HEK293T (cell line): ENCODE measurements around the gene FUT7.

ENCODE experiments used
- CTCF ChIA-PET: fragments of 350-600 bp; formaldehyde crosslinking; extraction: SDS; loops from one replicate; lab custom pipeline; 2021; ENCODE audit warnings: antibody characterized with exemption, inconsistent platforms; lab: Yijun Ruan, JAX
- POLR2A ChIA-PET: fragments of 350-600 bp; formaldehyde crosslinking; extraction: SDS; loops from one replicate; lab custom pipeline; 2020; ENCODE audit warnings: antibody characterized with exemption, inconsistent platforms; lab: Yijun Ruan, JAX
- DNase-seq: peaks from one replicate; pipeline ENCODE4 v3.0.0; 2012; ENCODE audit warnings: mixed read lengths; ENCODE audit errors: extremely low spot score
- ARNT ChIP-seq: fragments of 450-650 bp; IDR thresholded peaks from 2 replicates; pipeline ENCODE4 v1.6.1; 2017; ENCODE audit warnings: mild to moderate bottlenecking
- BHLHE40 ChIP-seq: fragments of 450-650 bp; IDR thresholded peaks from 2 replicates; pipeline ENCODE4 v1.6.1; 2016; ENCODE audit warnings: mild to moderate bottlenecking, moderate library complexity, borderline replicate concordance
- CTBP1 ChIP-seq: fragments of 450-650 bp; IDR thresholded peaks from 2 replicates; pipeline ENCODE4 v1.6.1; 2016; ENCODE audit warnings: borderline replicate concordance
- ELF4 ChIP-seq: fragments of 450-650 bp; IDR thresholded peaks from 2 replicates; pipeline ENCODE4 v1.6.1; 2017; ENCODE audit warnings: antibody characterized with exemption
- FOXA1 ChIP-seq: fragments of 450-650 bp; IDR thresholded peaks from 2 replicates; pipeline ENCODE4 v1.6.1; 2016; ENCODE audit warnings: mild to moderate bottlenecking
- FOXK2 ChIP-seq: fragments of 450-650 bp; IDR thresholded peaks from 2 replicates; pipeline ENCODE4 v1.6.1; 2016; ENCODE audit warnings: mild to moderate bottlenecking
- FOXM1 ChIP-seq: fragments of 450-650 bp; IDR thresholded peaks from 2 replicates; pipeline ENCODE4 v1.6.1; 2017; ENCODE audit warnings: mild to moderate bottlenecking, borderline replicate concordance
- HDGF ChIP-seq: fragments of 450-650 bp; IDR thresholded peaks from 2 replicates; pipeline ENCODE4 v1.6.1; 2017; ENCODE audit warnings: antibody characterized with exemption, borderline replicate concordance
- L3MBTL2 ChIP-seq: fragments of 450-650 bp; conservative IDR thresholded peaks from 2 replicates; pipeline ENCODE4 v1.6.1; 2016; ENCODE audit warnings: mild to moderate bottlenecking
- LEF1 ChIP-seq: fragments of 450-650 bp; IDR thresholded peaks from 2 replicates; pipeline ENCODE4 v1.6.1; 2017; ENCODE audit warnings: mild to moderate bottlenecking, borderline replicate concordance
- NFRKB ChIP-seq: fragments of 450-650 bp; IDR thresholded peaks from 2 replicates; pipeline ENCODE4 v1.6.1; 2016; ENCODE audit warnings: mild to moderate bottlenecking, moderate library complexity
- SP1 ChIP-seq: fragments of 450-650 bp; IDR thresholded peaks from 2 replicates; pipeline ENCODE4 v1.6.1; 2017
- SUZ12 ChIP-seq: fragments of 450-650 bp; IDR thresholded peaks from 2 replicates; pipeline ENCODE4 v1.6.1; 2016; ENCODE audit warnings: mild to moderate bottlenecking
- TARDBP ChIP-seq: fragments of 450-650 bp; IDR thresholded peaks from 2 replicates; pipeline ENCODE4 v1.6.1; 2016
- ZNF384 ChIP-seq: fragments of 450-650 bp; IDR thresholded peaks from 2 replicates; pipeline ENCODE4 v1.6.1; 2016
- TF ChIP-seq, protein P1 (sequence below): fragments of 450-650 bp; IDR thresholded peaks from 2 replicates; pipeline ENCODE4 v1.6.1; 2016

Gene FUT7

DNA sequence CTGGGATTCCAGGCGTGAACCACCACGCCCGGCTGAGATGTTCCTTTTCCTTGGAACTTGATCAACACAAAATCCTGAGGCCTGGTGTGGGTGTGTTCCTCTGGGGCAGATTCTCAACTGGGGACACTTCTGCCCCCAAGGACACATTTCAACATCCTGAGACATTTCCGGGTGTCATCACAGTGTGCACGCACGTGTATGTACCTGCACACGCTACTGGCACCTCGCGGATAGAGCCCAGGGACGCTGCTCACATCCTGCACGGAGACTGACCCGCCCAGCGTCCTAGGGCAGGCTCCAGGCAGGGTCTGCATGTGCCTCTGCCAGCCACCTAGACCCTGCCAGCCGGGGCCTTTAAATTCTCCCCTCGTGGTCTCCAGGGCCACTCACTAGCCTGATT, 30.5 kb upstream of the FUT7 start:
- ChIA-PET CTCF (no interaction called here), POLR2A (no interaction called here)
- TF ChIP-seq L3MBTL2 (no peak), SUZ12 (no peak), SP1 (no peak), FOXK2 (no peak), ZNF384 (no peak), LEF1 (no peak), FOXA1 (no peak), NFRKB (no peak), CTBP1 (no peak), ARNT (no peak), HDGF (no peak), FOXM1 (no peak), TARDBP (no peak), BHLHE40 (no peak), ELF4 (no peak)
- TF ChIP-seq, protein P1, sequence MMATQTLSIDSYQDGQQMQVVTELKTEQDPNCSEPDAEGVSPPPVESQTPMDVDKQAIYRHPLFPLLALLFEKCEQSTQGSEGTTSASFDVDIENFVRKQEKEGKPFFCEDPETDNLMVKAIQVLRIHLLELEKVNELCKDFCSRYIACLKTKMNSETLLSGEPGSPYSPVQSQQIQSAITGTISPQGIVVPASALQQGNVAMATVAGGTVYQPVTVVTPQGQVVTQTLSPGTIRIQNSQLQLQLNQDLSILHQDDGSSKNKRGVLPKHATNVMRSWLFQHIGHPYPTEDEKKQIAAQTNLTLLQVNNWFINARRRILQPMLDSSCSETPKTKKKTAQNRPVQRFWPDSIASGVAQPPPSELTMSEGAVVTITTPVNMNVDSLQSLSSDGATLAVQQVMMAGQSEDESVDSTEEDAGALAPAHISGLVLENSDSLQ, result no peak

DNA sequence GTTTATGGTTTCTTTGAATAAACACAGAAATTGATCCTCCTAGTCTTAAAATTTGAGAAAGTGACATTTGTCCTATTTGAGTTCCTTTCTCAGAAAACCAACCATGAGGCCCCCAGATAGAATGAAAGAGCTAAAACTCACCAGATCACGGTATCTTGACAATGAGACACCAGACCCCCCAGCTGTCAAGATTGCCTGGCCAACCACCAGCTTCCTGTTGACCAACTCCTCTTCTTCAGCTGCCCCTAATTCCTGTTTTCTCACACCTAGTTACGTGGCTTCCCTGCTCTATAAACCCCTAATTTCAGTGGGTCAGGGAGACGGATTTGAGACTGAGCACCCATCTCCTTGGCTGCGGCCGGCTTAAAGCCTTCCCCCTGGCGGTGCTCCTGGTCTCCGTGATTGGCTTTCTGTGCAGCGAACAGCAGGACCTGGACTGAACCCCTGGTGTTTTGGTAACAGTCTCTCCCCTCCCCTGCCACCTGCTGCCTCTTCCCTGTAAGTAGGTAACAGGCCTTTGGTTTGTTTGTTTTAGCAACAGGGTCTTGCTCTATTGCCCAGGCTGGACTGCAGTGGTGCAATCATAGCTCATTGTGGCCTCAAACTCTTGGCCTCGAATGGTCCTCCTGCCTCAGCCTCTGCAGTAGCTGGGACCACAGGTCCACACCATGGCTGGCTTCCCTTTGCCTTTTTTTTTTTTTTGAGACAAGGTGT, 26.8 kb upstream of the FUT7 start:
- TF ChIP-seq FOXK2, result no peak
- TF ChIP-seq SUZ12, result no peak
- TF ChIP-seq LEF1, result no peak
- TF ChIP-seq HDGF, result no peak
- no peak for DNase-seq
- ChIA-PET POLR2A (interaction anchor here (0.8 kb wide), 2 partner anchors 11 to 67 kb away, joined by 3 read pairs; partner anchors contain the start of gene SAPCD2), CTCF (interaction anchor here (1.0 to 1.2 kb wide), 2 partner anchors 9 to 12 kb away, joined by 3 to 8 read pairs; partner anchors contain the start of gene SAPCD2)

More for the DNA sequence above, 30.5 kb upstream of the FUT7 start:
- DNase-seq, result no peak

DNA sequence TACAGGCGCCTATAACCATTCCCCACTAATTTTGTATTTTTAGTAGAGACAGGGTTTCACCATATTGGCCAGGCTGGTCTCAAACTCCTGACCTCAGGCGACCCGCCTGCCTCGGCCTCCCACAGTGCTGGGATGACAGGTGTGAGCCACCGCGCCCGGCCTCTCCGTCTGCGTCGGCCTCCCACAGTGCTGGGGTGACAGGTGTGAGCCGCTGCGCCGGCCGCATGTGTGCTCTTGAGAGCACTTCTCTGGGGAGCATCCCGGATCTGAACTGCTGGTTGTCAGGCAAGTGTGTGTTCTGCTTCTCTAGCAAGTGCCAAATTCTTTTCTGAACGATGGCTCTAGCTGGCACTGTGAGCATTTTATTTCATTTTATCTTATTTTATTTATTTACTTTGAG, 25.7 kb upstream of the FUT7 start:
- TF ChIP-seq SUZ12 (no peak), ELF4 (no peak), L3MBTL2 (no peak), FOXK2 (no peak), TARDBP (no peak), LEF1 (no peak), NFRKB (no peak), SP1 (no peak)
- TF ChIP-seq, protein P1, result no peak
- ChIA-PET CTCF (interaction anchor here (1.2 kb wide), 1 partner anchor 13 kb away, joined by 8 read pairs; the partner anchor contains the start of gene SAPCD2), POLR2A (interaction anchor here (0.8 to 2.3 kb wide), 2 partner anchors 13 to 29 kb away, joined by 3 to 8 read pairs; partner anchors contain the start of genes MAN1B1 and SAPCD2)
- no peak for DNase-seq

DNA sequence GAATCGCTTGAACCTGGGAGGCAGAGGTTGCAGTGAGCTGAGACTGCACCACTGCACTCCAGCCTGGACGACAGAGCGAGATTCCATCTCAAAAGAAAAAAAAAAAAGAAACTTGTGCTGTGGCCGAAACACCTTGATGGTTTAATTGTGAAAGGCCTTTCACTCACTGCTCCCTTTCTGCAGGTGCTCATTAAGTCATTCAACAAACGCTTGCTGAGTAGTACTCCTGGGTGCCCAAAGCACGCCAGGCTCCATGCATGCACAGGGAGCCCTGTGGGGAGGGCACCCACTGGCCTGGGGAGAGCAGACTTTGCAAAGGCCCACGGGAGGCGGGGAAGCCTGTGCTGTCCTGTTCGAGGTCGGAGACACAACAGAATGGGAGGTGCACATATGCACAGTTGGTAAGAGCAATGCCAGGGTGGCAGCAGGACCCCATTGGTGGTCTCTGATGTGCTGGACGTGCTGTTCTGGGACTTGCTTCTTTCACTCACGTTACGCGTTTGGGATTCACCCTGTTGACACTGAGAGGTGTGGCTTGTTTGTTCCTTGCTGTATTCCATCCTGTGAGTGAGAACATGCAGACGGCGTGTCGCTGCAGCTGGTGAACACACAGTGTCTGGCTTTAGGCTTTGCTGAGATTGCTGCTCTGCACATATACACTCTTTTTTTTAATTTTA, 25.0 kb upstream of the FUT7 start:
- ChIA-PET CTCF (interaction anchor here (1.5 to 1.8 kb wide), 2 partner anchors 7 to 10 kb away, joined by 5 to 9 read pairs; no protein-coding TSS in a partner anchor), POLR2A (interaction anchor here (2.3 kb wide), 1 partner anchor 30 kb away, joined by 8 read pairs; the partner anchor contains the start of gene MAN1B1)
- no peak for TF ChIP-seq TARDBP
- no peak for DNase-seq

DNA sequence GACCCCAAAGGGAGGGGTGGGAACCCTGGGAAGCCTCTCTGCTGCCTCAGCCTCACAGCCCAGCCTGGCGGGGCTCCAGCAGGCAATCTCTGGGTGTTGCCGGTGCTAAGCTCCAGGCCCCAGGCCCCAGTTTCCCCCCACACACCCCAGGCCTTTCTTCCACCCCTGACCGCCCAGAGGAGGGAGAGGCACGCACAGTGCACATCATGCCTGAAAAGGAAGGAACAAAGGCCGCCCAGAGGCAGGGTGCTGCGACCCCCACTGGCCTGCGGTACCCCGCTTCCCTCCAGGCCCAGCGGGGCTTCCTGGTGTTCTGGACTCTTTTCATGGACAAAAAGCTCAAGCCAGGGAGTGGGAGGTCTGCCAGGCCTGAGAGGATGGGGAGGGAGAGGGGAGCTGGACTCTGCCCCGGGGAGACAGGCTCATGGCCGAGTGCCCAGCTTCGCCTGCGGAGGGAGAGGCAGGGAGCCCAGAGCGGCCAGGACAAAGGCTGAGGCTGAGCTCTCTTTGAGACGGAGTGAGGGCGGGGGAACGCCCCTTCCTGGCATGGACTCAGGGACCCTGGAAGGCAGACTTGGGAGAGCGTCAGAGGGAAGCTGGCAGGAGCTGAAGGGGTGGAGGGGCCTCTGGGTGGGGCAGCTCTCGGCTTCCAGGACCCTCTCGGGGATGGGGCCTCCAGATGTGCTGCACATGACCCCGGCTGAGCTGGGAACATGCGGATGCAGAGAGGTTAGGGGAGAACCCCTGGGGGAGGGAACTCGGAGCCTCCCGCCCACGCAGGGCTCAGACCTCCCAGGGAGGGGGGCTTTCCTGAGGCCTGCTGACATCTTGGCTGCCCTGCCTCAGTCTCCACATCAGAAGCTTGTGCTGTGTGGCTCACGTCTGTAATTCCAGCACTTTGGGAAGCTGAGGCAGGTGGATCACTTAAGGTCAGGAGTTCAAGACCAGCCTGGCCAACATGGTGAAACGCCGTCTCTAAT, 23.8 kb upstream of the FUT7 start:
- CTCF ChIA-PET, result interaction anchor here (0.6 to 1.8 kb wide), 4 partner anchors 8 to 249 kb away, joined by 3 to 9 read pairs (median 4); no protein-coding TSS in a partner anchor
- TF ChIP-seq FOXK2 (no peak), CTBP1 (no peak), NFRKB (no peak), FOXA1 (no peak), L3MBTL2 (no peak), ARNT (no peak), BHLHE40 (no peak), ELF4 (no peak), SP1 (no peak)
- POLR2A ChIA-PET, result interaction anchor here (2.3 kb wide), 1 partner anchor 31 kb away, joined by 8 read pairs; the partner anchor contains the start of gene MAN1B1
- no peak for DNase-seq

DNA sequence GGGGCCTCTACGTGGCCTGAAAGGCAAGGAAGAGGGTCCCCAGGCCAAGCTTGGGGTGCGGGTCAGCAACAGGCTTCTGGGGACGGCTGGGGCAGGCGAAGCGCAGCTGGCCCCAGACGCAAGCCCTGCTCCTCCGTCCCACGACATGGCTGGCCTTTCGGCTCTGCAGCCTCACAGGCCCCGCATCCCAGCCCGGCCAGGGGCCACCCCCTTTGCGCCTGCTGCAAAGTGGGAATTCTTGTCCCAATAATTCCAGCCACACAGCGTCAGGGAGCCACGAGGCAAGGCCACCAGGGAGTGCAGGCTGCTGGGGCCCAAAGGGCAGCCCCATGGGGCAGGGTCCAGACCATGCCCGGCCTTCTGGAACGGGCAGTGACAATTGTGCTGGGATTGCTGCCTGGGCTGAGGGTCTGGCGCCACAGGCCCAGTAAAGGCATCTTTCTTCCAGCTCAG, 23.1 kb upstream of the FUT7 start:
- DNase-seq, result no peak
- ChIA-PET CTCF (interaction anchor here (0.6 to 1.8 kb wide), 4 partner anchors 8 to 250 kb away, joined by 3 to 9 read pairs (median 4); no protein-coding TSS in a partner anchor), POLR2A (interaction anchor here (2.3 kb wide), 1 partner anchor 32 kb away, joined by 8 read pairs; the partner anchor contains the start of gene MAN1B1)
- TF ChIP-seq FOXK2, result no peak
- no peak for TF ChIP-seq SP1
- TF ChIP-seq LEF1, result no peak
- no peak for TF ChIP-seq L3MBTL2
- TF ChIP-seq, protein P1, result no peak
- no peak for TF ChIP-seq SUZ12
- TF ChIP-seq NFRKB, result no peak
- no peak for TF ChIP-seq BHLHE40
- no peak for TF ChIP-seq CTBP1
